MG63 (cell line): ENCODE measurements around the gene BRAF. TPM values are rescaled to one million over a fixed set of nuclear protein-coding genes. Genes with fewer than 3 reads are reported as not detected.
"Not testable (repeated sequence)": the region's sequence is repeated elsewhere in the genome, so short reads cannot be mapped to it uniquely, and the experiment has no call there.

Source experiments
- DNase-seq: peaks from one replicate; pipeline ENCODE4 v3.0.0-alpha.2; 2020
- H3K27me3 ChIP-seq: fragments of 250-450 bp; sonication (Bioruptor Pico); 2 replicates; pipeline ENCODE4 v1.5.1; 2020; ENCODE audit warnings: mild to moderate bottlenecking, moderate library complexity
- H3K36me3 ChIP-seq: fragments of 250-450 bp; sonication (Bioruptor Pico); 2 replicates; pipeline ENCODE4 v1.5.1; 2020; ENCODE audit warnings: mild to moderate bottlenecking, moderate library complexity
- H3K4me3 ChIP-seq: fragments of 250-450 bp; sonication (Bioruptor Pico); 2 replicates; pipeline ENCODE4 v1.5.1; 2020; ENCODE audit warnings: mild to moderate bottlenecking, moderate library complexity
- H3K9me3 ChIP-seq: fragments of 250-450 bp; sonication (Bioruptor Pico); 2 replicates; pipeline ENCODE4 v1.5.1; 2020; ENCODE audit warnings: mild to moderate bottlenecking, moderate library complexity
- total RNA-seq: library from RNA; depleted of rRNA; stranded (reverse); fragments of >200 nt; shearing (Covaris generic); gene quantifications from 2 replicates; pipeline ENCODE4 v1.2.3, GENCODE V29; 2014; ENCODE audit warnings: low replicate concordance

Gene BRAF
- total RNA-seq, 1 experiment from 2014 or later, result 4.2 TPM

DNA sequence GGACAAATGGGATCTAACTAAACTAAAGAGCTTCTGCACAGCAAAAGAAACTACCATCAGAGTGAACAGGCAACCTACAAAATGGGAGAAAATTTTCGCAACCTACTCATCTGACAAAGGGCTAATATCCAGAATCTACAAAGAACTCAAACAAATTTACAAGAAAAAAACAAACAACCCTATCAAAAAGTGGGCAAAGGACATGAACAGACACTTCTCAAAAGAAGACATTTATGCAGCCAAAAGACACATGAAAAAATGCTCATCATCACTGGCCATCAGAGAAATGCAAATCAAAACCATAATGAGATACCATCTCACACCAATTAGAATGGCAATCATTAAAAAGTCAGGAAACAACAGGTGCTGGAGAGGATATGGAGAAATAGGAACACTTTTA lies 159.3 kb downstream of the BRAF start:
- H3K9me3 ChIP-seq, H3K27me3 ChIP-seq, DNase-seq, H3K4me3 ChIP-seq, H3K36me3 ChIP-seq: not testable (repeated sequence)

DNA sequence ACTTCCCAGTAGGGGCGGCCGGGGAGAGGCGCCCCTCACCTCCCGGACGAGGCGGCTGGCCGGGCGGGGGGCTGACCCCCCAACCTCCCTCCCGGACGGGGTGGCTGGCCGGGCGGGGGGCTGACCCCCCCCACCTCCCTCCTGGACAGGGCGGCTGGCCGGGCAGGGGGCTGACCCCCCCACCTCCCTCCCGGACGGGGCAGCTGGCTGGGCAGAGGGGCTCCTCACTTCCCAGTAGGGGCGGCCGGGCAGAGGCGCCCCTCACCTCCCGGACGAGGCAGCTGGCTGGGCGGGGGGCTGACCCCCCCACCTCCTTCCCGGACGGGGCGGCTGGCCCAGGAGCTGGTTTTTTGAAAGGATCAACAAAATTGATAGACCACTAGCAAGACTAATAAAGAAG lies 161.6 kb downstream of the BRAF start:
- not testable (repeated sequence) for H3K4me3 ChIP-seq, DNase-seq, H3K27me3 ChIP-seq, H3K36me3 ChIP-seq, H3K9me3 ChIP-seq

DNA sequence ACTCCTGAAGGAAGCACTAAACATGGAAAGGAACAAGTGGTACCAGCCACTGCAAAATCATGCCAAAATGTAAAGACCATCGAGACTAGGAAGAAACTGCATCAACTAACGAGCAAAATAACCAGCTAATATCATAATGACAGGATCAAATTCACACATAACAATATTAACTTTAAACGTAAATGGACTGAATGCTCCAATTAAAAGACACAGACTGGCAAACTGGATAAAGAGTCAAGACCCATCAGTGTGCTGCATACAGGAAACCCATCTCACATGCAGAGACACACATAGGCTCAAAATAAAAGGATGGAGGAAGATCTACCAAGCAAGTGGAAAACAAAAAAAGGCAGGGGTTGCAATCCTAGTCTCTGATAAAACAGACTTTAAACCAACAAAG lies 163.4 kb downstream of the BRAF start:
- not testable (repeated sequence) for H3K36me3 ChIP-seq, H3K9me3 ChIP-seq, H3K4me3 ChIP-seq, H3K27me3 ChIP-seq, DNase-seq

- Histone ChIP-seq H3K4me3 (no peak overlapping the region), H3K27me3 (no peaks in the 10 kb centered on the region), H3K36me3 (no peaks in the 10 kb centered on the region), H3K9me3 (no peaks in the 10 kb centered on the region)
- DNase-seq, result no peak
Observed at GRCh38 chr7:140754506-140754905, 170.2 kb downstream of the BRAF start.

DNA sequence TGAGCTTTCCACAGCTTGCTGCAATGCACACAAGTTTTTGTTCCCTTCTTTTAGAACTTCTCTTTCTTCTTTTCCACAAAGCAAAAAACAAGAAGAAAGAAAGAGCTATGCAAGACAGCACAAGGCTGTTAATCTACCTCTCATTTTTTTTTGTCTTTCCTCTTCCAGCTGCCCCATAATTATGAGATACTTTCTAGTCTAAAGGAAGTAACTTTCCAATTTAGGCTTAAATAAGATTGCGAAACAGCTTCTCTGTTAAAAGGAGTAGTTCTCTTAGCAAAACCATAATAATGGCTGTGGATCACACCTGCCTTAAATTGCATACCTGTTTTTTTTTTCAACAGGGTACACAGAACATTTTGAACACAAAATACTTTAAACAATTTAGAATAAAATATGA lies 172.2 kb downstream of the BRAF start:
- Histone ChIP-seq H3K4me3 (no peak overlapping the region), H3K27me3 (no peaks in the 10 kb centered on the region), H3K9me3 (no peaks in the 10 kb centered on the region), H3K36me3 (no peaks in the 10 kb centered on the region)
- DNase-seq, result no peak

DNA sequence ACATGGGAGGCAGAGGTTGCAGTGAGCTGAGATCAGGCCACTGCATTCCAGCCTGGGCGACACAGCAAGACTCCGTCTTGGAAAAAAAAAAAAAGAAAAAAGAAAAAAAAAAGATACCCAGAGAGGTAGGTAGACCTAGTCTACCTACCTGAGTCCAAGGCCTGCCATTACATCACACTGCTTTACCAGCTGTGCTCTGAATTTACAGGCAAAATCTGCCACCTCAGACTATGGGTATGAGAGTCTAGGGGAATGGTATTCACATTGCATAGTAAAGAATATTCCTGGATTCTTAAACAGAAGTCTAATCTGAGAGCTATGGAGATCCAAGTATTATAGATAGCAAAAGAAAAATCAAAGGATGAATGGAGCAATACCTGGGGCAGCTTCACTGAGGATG lies 178.0 kb downstream of the BRAF start:
- Histone ChIP-seq H3K4me3 (no peak overlapping the region), H3K36me3 (no peaks in the 10 kb centered on the region), H3K27me3 (no peaks in the 10 kb centered on the region), H3K9me3 (no peaks in the 10 kb centered on the region)
- no peak for DNase-seq

- no peaks in the 10 kb centered on the region for H3K27me3 ChIP-seq
- H3K36me3 ChIP-seq, result no peaks in the 10 kb centered on the region
Observed at GRCh38 chr7:140745266-140746058, 179.3 kb downstream of the BRAF start.

GRCh38 chr7:140744005-140744404 lies 180.7 kb downstream of the BRAF start:
- no peaks in the 10 kb centered on the region for H3K36me3 ChIP-seq
- no peaks in the 10 kb centered on the region for H3K9me3 ChIP-seq
- H3K4me3 ChIP-seq, result no peak overlapping the region
- no peak for DNase-seq
- H3K27me3 ChIP-seq, result no peaks in the 10 kb centered on the region

More at GRCh38 chr7:140745266-140746058, 179.3 kb downstream of the BRAF start:
- Histone ChIP-seq H3K9me3 (no peaks in the 10 kb centered on the region), H3K4me3 (no peak overlapping the region)
- DNase-seq, result no peak

- H3K36me3 ChIP-seq, DNase-seq, H3K9me3 ChIP-seq, H3K4me3 ChIP-seq, H3K27me3 ChIP-seq: not testable (repeated sequence)
Observed at GRCh38 chr7:140743255-140743654, 181.5 kb downstream of the BRAF start.

DNA sequence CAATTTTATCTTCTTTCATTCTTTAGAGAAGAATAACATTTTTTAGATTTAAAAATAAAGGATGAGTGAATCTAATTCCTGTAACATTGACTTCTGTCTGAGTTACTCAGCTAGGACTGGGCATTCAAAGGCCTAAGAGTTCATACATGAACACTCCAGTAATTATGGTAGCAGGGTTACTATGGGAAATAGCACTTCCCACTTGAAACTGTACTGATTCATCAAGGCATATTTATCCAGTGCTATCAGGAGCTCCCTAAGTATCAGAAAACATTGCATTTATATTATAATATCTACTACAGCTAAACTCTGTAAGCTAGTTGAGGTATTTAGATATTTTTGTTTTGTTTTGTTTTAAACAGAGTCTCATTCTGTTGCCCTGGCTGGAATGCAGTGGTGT lies 186.4 kb downstream of the BRAF start:
- H3K9me3 ChIP-seq, result no peaks in the 10 kb centered on the region
- DNase-seq, result no peak
- no peaks in the 10 kb centered on the region for H3K36me3 ChIP-seq
- H3K4me3 ChIP-seq, result no peak overlapping the region
- H3K27me3 ChIP-seq, result no peaks in the 10 kb centered on the region

- no peaks in the 10 kb centered on the region for H3K36me3 ChIP-seq
- no peaks in the 10 kb centered on the region for H3K27me3 ChIP-seq
- no peak for DNase-seq
- H3K4me3 ChIP-seq, result no peak overlapping the region
- no peaks in the 10 kb centered on the region for H3K9me3 ChIP-seq
Observed at GRCh38 chr7:140734729-140735128, 190.0 kb downstream of the BRAF start.

GRCh38 chr7:140734096-140734495 lies 190.6 kb downstream of the BRAF start:
- DNase-seq, result no peak
- H3K27me3 ChIP-seq, result no peaks in the 10 kb centered on the region
- H3K36me3 ChIP-seq, result no peaks in the 10 kb centered on the region
- no peaks in the 10 kb centered on the region for H3K9me3 ChIP-seq
- no peak overlapping the region for H3K4me3 ChIP-seq

GRCh38 chr7:140732416-140732815 lies 192.3 kb downstream of the BRAF start:
- no peak for DNase-seq
- H3K36me3 ChIP-seq, result no peaks in the 10 kb centered on the region
- H3K27me3 ChIP-seq, result no peaks in the 10 kb centered on the region
- no peak overlapping the region for H3K4me3 ChIP-seq
- H3K9me3 ChIP-seq, result no peaks in the 10 kb centered on the region

- no peak for DNase-seq
- H3K36me3 ChIP-seq, result no peaks in the 10 kb centered on the region
- no peak overlapping the region for H3K4me3 ChIP-seq
- H3K9me3 ChIP-seq, result no peaks in the 10 kb centered on the region
- H3K27me3 ChIP-seq, result no peaks in the 10 kb centered on the region
Observed at GRCh38 chr7:140726281-140726680, 198.4 kb downstream of the BRAF start.

- H3K27me3 ChIP-seq, result no peaks in the 10 kb centered on the region
- DNase-seq, result no peak
Observed at GRCh38 chr7:140724706-140725105, 200.0 kb downstream of the BRAF start.

DNA sequence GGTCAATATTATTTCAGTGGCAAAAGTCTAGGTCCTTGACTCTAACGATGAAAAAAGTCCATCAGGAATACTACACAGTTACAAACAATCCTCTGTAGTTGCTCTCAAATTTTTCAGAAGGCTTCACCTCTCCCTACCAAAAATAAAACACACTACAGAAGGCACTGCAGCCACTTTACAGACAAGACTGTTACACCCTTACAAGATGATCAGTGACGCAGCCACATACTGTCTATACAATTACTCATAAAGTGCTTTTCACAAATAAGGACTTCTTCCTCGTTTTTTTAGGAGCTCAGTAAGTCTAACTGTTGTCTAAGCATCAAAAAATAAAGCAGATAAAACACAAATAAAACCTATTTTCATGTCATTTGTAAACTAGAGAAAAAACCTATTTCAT lies 201.2 kb downstream of the BRAF start:
- DNase-seq, result no peak
- Histone ChIP-seq H3K4me3 (no peak overlapping the region), H3K9me3 (no peaks in the 10 kb centered on the region), H3K36me3 (no peaks in the 10 kb centered on the region), H3K27me3 (no peaks in the 10 kb centered on the region)

More at GRCh38 chr7:140724706-140725105, 200.0 kb downstream of the BRAF start:
- Histone ChIP-seq H3K36me3 (no peaks in the 10 kb centered on the region), H3K4me3 (no peak overlapping the region), H3K9me3 (no peaks in the 10 kb centered on the region)

- no peak for DNase-seq
- H3K4me3 ChIP-seq, result no peak overlapping the region
- H3K36me3 ChIP-seq, result no peaks in the 10 kb centered on the region
- H3K27me3 ChIP-seq, result no peaks in the 10 kb centered on the region
- no peaks in the 10 kb centered on the region for H3K9me3 ChIP-seq
Observed at GRCh38 chr7:140723006-140723405, 201.7 kb downstream of the BRAF start.

GRCh38 chr7:140722254-140722653 lies 202.5 kb downstream of the BRAF start:
- H3K36me3 ChIP-seq, result no peaks in the 10 kb centered on the region

More at GRCh38 chr7:140722254-140722653, 202.5 kb downstream of the BRAF start:
- H3K9me3 ChIP-seq, result no peaks in the 10 kb centered on the region
- no peak overlapping the region for H3K4me3 ChIP-seq
- DNase-seq, result no peak
- H3K27me3 ChIP-seq, result no peaks in the 10 kb centered on the region
